ENCODE data around the gene MSL3.
A peak's percentile ranks its signal among the peaks of the same experiment; 100 is the strongest.

The MSL3 gene

DNA sequence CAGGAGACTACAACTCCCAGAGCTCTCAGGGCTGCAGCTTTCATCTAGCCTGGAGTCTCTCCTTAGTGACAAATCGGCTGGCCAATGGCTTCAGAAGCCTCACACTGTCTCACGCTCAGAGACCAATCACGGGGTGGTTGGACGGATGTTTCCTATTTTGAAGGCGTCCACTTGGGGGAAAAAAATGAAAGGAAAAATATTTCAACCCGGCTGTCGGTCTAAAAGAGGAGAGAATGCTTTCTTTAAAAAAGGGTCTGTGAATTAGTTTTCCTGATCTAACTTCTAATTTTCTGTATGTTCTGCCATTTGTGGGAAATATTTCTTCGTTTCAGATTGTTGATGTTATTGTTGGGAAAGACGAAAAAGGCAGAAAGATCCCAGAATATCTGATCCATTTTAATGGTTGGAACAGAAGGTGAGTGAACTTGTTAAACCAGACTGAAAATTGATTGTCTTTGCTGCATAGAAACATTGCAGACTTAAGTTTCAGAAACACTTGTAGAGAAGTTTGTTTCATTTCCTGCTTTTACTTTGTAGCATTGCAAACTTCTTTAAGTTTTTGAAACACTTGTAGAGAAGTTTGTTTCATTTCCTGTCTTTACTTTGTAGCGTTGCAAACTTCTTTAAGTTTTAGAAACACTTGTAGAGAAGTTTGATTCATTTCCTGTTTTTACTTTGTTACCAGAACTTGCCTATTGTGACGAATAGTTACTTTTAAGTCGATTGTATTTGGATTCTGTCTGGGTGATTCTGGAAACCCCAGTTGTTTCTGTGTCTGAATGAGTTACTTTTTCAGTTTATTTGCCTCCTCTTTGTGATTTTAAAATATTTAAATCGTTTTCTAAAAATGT is 1.6 kb downstream of the MSL3 start:
- peak; percentile 95 for DNase-seq

DNA sequence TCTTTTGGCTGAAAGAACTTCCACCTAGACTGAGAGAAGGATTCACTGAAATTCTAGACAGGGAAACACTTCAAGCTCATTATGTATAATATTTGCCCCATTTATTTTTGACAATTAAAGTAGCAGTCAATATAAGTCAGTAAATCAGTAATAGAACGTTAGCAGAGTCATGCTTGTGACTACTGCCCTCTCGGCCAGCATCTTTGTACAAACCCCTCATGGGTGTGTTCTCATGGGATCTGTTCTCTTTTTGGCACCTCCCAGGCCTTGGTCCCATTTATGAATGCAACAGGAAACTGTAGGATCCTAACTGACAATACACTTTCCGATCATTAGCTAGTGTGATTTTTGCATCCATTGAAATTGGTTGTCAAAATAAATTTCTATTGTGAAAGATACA is 2.9 kb downstream of the MSL3 start:
- no peak for DNase-seq

DNA sequence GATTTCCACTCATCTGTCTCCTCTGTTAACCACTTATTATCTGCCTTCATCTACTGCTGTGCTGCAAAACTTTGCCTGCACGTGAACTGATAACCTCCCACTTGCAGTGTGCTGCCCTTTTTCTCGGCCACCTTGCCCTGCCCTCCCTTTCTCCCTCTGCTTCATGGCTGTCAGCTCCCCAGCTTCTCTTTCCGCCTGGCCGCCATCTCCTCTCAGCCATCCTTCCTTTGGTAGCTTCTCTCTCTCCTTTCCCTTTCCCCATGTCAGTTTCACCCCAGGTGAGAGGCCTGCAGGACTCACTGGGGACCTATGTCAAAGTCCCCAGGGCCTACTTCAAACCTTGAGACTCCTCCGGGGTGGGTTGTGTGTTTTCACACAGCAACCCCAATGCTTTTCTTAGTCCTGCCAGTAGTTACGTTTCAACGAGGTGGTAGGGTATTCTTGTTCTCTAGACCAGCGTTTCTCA is 6.6 kb downstream of the MSL3 start:
- peak; percentile 38 for DNase-seq

DNA sequence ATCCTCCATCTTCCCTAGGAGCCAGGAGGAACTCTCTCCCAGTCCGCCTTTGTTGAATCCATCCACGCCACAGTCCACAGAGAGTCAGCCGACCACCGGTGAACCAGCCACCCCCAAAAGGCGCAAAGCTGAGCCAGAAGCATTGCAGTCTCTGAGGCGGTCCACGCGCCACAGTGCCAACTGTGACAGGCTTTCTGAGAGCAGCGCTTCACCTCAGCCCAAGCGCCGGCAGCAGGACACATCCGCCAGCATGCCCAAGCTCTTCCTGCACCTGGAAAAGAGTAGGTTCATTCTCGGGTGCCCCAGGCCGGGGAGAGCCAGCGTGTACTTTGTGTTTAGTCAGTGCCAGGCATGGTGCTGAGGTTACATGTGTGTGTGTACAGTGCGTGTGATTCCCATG is 7.4 kb downstream of the MSL3 start:
- no peak for DNase-seq

DNA sequence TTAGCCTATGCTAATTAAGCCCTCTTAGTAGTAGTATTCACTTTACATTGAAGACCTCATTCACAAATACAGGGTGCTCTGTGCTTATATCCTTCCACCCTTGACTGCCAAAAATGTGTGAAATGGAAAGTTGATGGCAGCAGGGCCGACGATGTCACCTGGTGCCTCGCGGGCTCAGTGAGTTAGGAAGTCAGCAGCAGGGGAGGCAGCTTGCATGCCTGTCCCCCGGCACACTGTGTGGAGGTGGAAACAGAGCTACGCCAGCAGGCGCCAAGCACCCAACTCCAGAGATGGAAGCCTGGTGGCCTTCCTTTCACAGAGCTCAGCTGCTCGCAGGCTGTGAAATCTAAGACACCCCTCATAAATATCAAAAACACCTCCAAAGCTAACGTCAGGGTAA is 8.4 kb downstream of the MSL3 start:
- DNase-seq = no peak

DNA sequence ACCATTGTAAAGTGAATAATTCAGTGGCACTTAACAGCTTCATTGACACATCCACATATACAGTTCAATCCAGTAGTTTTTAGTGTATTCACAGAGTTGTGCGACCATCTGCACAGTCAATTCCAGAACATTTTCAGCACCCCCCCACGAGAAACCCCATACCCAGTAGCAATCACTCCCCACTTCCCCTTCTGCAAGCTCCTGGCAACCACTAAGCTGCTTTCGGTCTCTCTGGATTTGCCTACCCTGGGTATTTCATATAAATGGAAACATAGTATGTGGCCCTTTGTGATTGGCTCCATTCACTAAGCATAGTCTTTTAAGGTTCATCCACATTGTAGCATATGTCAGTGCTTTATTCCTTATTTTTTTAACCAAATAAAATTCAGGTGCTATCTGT is 10.0 kb downstream of the MSL3 start:
- DNase-seq = no peak

DNA sequence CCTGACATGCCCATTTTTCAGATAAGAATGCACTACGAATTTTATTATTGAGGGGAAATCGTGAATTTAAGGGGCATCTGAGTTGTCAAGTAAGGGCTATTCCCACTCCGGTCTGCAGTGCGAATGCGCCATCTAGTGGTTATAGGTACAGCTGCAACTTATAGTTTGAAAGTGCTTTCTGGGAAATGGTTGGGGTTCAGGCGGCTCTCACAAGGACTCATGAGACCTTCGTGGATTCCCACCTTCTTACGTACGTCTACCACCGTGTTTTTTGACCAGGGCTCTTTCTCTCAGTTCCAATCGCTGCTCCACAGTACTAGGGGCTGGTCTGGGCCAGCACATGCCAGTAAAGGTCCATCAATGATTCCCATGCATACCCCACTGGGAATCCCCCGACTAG is 12.3 kb downstream of the MSL3 start:
- DNase-seq = peak; percentile 79

DNA sequence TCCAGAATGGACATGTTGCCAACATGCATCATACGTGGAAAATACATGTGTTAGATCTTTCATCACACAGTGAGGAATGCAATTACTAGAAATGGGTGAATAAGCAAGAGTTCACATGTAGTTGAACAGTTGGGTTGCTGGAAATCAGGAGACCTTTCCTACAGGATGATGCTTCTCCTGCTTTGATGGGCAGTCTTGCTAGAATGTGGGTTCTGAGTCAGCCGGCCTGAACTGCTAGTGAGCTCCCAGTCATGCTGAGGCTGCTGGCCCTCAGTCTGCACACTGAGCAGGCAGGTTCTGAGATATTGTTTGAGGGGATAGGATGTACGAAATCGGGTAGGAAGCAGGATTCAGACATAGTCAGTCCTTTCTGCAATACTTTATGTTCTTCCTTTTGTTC is 20.2 kb downstream of the MSL3 start:
- no peak for DNase-seq

DNA sequence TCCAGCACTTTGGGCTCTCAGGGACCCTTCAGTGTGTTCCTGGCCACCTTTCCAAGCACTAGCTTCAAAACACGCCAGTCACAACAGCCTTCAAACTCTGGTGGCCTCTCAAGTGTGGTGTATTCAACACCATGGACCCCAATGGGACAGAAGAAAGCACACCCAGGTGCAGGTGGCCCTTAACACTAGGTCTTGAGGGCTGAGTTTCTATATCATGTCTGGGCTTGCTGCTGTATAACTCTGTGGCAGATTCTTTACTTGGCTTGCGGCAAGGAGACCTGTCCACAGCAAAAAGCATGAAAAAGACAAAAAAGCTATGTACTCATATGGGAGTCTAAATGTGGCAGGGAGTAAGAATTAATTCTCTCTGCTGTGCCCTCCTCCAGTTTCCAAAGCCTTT is 23.1 kb downstream of the MSL3 start:
- no peak for DNase-seq

DNA sequence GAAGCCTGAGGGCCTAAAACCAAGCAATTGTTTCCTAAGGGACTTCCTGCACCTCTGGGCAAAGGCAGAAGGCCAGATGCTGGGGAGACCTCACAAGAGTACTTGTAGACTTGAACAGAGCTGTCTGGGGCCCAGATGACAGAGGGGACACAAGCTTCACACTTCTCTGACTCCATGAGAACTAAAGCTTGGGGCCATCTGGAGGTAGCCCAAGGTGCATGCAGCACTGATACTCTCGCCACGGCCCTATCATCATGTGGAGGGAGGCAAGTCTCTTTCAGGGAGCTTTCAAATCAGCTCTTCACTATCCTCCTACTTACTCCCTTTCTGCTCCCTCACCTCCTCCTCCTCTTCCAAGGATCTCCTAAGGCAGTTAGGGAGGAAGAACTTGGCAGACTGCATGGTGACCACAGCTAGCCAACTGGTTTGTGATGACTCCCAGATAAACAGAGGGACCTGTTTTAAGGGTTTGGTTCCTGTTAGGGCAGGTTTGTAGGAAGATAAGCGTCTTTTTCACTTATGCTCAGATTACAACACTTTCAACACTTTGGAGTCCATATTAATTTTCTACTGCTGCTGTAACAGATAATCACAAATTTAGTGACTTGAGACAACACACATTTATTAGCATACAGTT is 23.8 kb downstream of the MSL3 start:
- DNase-seq = peak; percentile 24

DNA sequence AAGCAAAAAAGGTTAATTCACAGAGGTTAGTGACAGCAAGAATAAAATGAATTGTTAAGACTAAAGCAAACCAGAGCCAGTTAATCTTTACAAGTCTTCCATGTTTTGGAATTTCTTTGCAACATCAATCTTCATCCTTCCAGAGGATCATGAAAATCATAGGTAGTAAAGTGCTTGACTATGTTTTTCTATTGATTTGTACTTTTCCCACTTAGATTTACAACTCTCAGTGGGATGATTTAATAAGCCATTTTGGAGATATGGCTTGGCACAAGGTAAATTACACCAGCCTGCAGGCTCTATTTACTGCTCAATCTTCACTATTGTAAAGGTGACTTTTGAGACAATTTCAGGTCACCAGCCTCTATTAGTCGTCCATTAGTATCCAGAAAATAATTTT is 26.5 kb downstream of the MSL3 start:
- no peak for DNase-seq

DNA sequence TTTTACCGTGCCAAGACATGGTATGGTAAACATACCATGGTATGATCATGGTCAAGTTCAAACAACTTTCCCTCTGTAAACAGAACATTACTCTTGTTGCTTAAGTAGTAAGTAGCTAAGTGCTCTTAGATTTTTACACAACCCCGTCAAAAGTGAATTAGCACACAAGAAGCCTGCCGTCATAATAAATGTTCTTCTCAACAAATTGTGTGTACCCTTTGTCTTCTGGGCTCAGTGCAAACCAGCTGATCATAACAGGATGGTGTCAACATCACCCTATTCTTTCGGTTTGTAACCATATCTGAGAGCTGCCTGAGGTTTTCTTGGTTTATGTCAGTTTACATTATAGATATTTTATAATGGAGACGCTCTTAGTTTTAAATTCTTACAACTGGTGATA is 28.8 kb downstream of the MSL3 start:
- no peak for DNase-seq

DNA sequence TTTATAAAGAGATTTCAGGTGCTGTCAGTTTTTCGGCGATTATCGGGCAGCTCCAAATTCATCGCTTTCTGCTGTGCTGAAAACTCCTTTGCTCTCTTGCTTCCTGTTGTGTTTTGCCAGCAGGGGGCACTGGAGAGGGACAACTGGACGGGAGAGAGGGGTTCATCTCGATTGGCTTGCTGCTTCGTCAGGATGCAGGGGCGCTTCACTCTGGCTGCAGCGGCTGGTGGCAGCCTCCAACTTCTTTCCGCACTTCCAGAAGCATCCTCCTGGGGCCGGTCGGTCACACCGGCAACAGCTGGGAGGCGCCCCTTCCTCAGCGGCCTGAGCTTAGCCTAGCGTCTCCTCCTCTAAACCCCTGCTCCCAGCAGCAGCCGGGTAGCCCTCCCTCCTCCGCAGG is 29.5 kb downstream of the MSL3 start:
- peak; percentile 76 for DNase-seq

DNA sequence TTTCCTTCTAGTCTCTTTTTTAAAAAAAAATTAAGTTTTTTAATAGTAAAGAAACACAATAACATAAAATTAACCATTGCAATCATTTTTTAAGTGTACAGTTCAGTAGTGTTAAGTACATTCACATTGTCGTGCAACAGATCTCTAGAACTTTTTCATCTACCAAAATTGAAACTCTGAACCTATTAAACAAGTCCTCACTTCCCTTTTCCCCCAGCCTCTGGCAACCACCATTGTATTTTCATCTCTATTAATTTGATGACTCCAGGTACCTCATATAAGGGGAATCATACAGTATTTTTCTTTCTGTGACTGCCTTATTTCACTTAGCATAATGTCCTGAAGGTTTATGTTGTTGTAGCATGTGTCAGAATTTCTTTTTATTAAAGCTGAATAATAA is 31.8 kb downstream of the MSL3 start:
- DNase-seq = no peak

DNA sequence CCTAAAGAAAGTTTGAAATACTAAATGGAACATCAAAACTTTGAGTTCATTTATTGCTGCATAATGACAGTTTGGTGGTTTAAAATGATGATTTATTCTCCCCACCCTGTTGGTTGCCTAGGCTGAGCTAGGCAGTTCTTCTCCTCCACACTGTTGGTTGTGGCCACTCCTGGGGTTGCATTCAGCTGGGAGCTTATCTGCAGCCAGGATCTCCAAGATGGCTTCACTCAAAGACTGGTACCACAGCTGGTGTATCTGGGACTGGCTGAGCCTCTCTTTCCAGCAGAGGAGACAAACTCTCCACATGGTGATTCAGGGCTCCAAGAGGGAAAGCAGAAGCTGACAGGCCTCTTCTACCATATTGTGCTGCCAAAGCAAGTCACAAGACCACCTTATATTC is 33.1 kb downstream of the MSL3 start:
- DNase-seq = peak; percentile 33

DNA sequence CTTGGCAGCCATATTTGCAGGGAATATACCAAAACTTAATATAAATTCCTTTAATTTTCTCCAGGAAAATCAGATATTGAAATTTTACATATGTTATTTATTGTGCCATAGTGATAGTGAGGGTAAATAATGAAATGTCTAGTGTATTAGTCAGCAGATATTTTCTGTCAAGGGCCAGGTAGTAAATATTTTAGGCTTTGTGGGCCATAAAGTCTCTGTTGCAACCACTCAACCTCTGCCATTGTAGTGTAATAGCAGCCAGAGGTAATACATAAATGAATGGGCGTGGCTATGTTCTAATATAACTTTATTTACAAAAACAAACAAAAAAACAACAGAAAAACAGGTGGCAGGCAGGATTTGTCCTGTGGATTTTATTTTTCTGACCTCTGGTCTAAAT is 33.5 kb downstream of the MSL3 start:
- no peak for DNase-seq

DNA sequence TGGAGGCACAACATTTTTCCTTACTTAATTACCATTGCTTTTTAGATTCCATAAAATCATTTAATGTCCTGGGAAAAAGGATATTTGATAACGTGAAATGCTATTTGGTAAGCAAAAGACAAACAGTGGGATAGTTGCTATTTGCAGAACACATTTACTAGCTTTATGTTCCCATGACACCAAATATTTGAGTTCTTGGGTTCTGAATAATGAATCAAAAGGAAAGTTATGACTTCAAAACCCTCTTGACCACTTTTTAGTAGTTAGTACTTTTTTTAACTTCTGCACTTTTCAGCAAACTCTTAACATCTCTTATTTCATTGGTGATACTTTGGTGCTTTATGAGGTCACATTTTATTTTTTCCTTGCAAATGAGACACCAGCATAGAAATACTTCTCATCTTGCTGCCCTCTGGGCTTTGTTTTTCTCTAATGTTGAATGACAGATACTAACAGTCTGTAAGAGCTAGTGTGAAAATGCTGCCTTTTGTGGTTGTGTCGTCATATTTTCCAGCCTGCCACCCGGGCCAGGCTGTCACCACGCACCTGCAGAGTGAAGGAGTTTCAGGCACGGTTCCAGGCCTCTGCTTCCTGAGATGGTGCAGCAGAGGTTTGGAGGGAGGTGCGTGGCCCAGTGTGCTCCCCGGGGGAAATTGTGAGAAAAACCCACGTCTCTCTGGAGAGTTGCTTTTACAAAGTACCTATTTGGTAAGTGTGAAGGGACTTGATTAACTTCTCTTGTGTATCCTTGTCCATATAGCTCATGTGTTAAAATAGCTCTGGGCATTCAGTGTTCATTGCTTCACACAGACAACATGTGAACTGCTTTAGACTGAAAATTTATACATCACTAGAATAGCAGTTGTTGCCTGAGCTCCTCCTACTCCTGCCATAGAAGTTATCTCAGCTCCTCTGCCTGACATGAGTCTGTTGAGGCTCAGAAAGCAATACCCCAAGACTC is 34.7 kb downstream of the MSL3 start:
- DNase-seq = peak; percentile 30

DNA sequence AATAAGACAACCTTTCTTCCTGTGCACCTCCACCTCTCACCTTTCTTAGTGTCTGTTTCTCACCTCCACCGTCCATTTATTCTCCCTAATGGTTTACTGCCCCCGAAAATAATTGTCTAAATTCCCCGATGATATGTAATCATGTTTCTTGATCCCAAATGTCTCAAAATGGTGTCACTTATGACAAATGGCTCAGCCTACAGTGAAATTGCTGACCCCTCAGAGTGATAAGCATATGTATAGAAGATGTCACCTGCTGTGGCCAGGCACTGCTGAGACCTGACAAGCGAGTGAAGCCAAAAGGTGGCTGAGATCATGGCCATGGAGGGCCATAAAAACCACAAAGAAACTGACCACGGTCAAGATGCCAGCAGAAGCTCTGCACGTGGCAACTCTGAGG is 35.7 kb downstream of the MSL3 start:
- no peak for DNase-seq

DNA sequence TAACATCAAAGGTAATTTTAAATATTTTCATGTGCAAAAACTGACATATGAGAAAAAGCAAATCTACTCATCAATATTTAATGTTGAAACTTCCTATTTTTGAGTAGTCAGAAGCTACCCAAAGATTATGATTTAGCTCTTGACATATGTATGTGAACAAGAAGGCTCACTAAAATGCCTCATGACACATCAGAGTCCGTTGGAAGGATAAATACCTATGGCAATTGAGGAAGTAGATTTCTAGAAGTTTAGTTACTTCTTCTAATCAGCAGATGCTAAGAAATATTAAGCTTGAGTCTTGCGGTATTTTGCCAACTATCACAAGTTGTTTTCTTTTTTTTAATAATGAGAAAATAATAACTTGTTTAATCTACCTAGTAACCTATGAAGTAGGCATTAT is 55.3 kb downstream of the MSL3 start:
- DNase-seq = peak; percentile 3
